Ureter (tissue), 1 donor: ENCODE data around the gene GRK4. TPM values are rescaled to one million over a fixed set of nuclear protein-coding genes. Genes with fewer than 3 reads are reported as not detected.
"Not testable (repeated sequence)": the region's sequence is repeated elsewhere in the genome, so short reads cannot be mapped to it uniquely, and the experiment has no call there.

Source experiments
- DNase-seq: peaks from one replicate; pipeline ENCODE4 v3.0.0-alpha.2; 2020; ENCODE audit warnings: low spot score
- total RNA-seq: library from RNA; stranded (reverse); gene quantifications from one replicate; pipeline ENCODE4 v1.2.4, GENCODE V29; 2023
- donor health status: DM: yes; HTN: yes; CAD: no.

The GRK4 gene
- 4.3 TPM for total RNA-seq

GRCh38 chr4:2963175-2963965, at the start of gene GRK4, which contains the start of gene NOP14:
Gene GRK4 (plus strand): TSS chr4:2963571. CDS start chr4:2964071, 500 bp downstream.
Gene NOP14 (minus strand): TSS chr4:2963406. CDS start chr4:2963319, 87 bp downstream.
- DNase-seq, result peak; percentile 97

- DNase-seq, result no peak
Observed at GRCh38 chr4:2914256-2915126, 48.9 kb upstream of the GRK4 start.

- DNase-seq, result no peak
Observed at GRCh38 chr4:2915789-2916188, 47.6 kb upstream of the GRK4 start.

- not testable (repeated sequence) for DNase-seq
Observed at GRCh38 chr4:2916696-2917095, 46.7 kb upstream of the GRK4 start.

DNA sequence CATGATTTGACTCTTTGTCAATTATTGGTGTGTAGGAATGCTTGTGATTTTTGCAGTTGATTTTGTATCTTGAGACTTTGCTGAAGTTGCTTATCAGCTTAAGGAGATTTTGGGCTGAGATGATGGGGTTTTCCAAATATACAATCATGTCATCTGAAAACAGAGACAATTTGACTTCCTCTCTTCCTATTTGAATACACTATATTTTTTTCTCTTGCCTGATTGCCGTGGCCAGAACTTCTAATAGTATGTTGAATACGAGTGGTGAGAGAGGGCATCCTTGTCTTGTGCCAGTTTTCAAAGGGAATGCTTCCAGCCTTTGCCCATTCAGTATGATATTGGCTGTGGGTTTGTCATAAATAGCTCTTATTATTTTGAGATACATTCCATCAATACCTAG, 45.1 kb upstream of the GRK4 start:
- DNase-seq, result not testable (repeated sequence)

DNA sequence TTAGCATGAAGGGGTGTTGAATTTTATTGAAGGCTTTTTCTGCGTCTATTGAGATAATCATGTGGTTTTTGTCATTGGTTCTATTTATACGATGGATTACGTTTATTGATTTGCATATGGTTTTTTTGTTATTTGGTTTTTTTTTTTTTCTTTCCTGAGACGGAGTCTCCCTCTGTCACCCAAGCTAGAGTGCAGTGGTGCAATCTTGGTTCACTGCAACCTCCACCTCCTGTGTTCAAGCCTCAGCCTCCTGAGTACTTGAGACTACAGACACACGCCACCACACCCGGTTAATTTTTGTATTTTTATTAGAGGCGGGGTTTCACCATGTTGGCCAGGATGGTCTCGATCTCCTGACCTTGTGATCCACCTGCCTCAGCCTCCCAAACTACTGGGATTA, 44.7 kb upstream of the GRK4 start:
- DNase-seq, result not testable (repeated sequence)

DNA sequence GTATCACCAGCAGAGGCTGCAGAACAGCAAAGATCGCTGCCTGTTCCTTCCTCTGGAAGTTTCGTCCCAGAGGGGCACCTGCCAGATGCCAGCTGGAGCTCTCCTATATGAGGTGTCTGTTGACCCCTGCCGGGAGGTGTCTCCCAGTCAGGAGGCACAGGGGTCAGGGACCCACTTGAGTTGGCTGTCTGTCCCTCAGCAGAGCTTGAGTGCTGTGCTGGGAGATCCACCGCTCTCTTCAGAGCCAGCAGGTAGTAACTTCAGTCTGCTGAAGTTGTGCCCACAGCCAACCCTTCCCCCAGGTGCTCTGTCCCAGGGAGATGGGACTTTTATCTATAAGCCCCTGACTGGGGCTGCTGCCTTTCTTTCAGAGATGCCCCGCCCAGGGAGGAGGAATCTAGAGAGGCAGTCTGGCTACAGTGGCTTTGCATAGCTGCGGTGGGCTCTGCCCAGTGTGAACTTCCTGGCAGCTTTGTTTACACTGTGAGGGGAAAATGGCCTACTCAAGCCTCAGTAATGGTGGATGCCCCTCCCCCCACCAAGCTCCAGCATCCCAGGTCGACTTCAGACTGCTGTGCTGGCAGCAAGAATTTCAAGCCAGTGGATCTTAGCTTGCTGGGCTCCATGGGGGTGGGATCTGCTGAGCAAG, 40.8 kb upstream of the GRK4 start:
- not testable (repeated sequence) for DNase-seq

DNA sequence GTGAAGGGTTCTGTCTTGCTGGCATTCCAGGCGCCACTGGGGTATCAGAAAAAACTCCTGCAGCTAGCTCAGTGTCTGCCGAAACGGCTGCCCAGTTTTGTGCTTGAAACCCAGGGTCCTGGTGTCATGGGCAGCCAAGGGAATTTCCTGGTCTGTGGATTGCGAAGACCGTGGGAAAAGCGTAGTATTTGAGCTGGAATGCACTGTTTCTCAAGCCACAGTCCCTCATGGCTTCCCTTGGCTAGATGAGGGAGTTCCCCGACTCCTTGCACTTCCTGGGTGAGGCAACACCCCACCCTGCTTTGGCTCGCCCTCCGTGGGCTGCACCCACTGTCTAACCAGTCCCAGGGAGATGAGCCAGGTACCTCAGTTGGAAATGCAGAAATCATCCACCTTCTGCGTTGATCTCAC, 40.2 kb upstream of the GRK4 start:
- DNase-seq, result no peak

GRCh38 chr4:2923668-2924173, 39.6 kb upstream of the GRK4 start:
- no peak for DNase-seq

- no peak for DNase-seq
Observed at GRCh38 chr4:2924286-2924685, 39.1 kb upstream of the GRK4 start.

DNA sequence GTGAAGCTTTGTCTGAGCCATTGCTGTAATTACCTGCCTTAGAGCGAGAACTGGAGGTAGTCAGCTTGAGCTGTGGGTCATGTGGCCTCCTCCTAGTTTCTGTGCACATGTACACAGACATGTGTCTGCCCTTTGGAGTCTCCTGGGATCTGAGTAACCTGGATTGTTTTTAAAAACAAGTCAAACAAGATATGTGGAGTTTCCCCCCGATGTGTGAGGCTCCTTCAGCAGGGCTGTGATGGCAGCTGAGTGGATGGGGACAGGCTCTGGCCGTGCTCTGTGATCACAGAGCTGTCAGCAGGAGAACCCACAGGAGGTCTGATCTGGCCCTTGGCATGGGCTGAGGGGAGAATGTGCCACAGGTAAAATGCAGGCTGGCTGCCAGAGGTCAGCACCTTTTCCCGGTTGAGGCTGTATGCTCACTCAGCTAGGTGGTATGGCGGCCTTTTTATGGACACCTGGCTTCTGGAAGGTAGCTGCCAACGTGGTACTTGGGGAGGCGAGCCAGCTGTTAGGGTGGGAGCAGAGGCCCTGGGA, 38.5 kb upstream of the GRK4 start:
- no peak for DNase-seq

DNA sequence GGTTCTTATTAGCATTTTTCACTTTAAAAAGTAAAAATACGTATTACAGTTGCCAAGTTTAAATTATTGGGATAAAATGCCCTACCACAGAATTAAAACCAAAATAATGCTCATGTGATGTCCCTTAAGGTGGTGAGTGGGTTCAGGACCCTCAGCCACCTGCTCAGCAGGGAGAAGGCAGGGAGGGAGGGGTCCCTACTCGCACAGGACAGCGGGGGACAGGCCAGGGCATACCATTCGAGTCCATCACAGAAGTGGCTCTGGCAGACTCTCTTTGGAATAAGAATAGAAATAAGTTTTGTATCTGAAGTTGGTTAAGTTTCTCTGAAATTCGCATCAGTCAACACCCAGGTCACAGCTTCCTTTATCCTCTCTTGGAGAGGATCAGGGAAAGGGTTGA, 37.9 kb upstream of the GRK4 start:
- DNase-seq, result no peak

DNA sequence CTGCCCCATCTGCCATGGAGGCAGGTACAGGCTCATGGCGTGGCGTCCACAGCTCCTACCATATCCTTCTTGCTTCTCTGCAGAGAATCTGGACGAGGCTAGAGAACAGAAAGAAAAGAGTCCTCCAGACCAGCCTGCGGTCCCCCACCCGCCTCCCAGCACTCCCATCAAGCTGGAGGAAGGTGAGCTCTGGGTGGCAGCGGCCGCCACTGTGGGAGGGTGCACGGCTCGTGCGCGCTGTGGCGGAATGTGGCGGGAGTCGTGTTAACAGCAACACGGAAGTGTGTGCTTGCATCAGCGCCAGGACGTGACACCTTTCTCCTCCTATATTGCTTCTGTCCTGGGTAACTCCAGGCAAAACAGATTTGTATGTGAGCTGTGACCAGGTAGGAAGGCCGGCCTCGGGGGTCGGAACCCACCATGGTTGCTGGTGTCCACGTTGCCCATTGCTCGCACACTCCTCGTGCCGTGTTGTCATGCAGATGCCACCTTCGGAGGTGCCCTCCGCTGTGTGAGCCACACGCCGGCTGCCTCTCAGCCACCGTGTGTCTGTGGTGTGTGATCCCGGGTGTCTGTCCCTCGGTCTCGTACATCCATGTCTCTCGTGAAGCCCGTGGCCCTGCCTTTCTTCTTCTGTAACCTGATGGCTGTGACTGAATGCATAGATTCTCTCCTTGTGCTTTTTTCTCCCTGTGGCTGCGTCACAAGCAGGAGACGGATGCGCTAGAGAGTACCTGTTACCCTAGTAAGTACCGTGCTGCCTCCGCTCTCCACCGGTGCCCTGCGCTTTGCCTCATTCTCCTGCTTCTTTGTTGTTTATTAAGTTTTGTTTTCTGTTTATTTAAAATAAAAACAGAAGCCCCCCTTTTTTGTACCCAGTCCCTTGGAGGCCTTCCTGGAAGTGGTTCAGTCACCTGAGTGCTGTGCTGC, 37.2 kb upstream of the GRK4 start:
- DNase-seq, result peak; percentile 30

GRCh38 chr4:2927016-2927695, 36.2 kb upstream of the GRK4 start:
- no peak for DNase-seq

DNA sequence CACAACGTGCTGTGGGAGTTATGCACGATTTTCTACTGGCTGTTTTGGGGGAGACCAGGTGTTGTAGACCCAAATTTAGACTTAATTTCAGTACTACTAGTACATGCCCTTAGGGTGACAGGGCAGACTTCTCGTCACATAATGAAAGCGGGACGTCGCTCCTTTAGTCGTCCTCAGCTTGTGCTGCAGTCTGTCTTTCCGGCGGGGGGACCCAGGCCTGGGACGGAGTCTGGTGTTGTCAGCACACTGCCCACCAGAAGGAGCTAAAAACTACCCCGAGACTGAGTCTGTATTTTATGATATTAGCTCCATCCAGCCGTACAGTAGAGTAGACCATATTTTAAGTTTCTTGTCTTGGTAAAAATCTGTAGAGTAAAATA, 35.7 kb upstream of the GRK4 start:
- DNase-seq, result no peak

DNA sequence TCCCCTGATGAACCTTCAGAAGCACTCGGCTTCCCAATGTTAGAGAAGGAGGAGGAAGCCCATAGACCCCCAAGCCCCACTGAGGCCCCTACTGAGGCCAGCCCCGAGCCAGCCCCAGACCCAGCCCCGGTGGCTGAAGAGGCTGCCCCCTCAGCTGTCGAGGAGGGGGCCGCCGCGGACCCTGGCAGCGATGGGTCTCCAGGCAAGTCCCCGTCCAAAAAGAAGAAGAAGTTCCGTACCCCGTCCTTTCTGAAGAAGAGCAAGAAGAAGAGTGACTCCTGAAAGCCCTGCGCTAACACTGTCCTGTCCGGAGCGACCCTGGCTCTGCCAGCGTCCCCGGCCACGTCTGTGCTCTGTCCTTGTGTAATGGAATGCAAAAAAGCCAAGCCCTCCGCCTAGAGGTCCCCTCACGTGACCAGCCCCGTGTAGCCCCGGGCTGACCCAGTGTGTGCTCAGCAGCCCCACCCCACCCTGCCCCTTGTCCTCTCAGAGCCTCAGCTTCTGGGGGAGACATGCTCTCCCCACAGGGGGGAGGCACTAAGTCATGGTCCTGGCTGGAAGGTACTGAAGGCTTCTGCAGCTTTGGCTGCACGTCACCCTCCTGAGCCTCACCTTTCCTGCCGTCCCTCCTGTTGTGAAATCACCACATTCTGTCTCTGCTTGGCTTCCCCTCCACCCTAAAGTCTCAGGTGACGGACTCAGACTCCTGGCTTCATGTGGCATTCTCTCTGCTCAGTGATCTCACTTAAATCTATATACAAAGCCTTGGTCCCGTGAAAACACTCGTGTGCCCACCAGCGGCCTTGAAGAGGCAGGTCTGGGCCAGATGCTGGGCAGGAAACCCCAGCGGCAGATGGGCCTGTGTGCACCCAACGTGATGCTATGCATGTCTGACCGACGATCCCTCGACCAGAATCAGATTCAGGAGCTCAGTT, 34.9 kb upstream of the GRK4 start:
- no peak for DNase-seq

DNA sequence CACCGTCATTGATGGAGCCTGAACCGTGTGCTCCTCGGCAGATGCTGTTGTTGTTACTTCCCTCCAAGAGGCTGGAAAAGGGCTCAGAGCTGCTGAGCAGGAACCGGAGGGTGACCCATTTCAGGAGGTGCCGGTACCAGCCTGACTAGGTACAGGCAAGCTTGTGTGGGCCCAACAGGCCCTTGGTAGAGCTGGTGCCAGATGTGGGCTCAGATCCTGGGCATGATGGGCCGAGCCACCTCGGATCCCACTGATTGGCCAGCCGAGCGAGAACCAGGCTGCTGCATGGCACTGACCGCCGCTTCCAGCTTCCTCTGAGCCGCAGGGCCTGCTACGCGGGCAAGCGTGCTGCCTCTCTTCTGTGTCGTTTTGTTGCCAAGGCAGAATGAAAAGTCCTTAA, 33.9 kb upstream of the GRK4 start:
- DNase-seq, result no peak

GRCh38 chr4:2930135-2930757, 33.1 kb upstream of the GRK4 start:
- DNase-seq, result no peak
